ENCODE results near the gene FNDC3A. TPM values are rescaled to one million over a fixed set of nuclear protein-coding genes. Genes with fewer than 3 reads are reported as not detected.

Gene FNDC3A
- total RNA-seq, 2 donors from 2014 or later, result 48.2 to 86.3 TPM

- no peaks in the 10 kb centered on the region for H3K4me1 ChIP-seq (ENCODE audit: control insufficient read depth in 1 of 2, low read depth in 2 of 2)
- peaks cover 6% of the 10 kb centered on the region for H3K36me3 ChIP-seq
- TF ChIP-seq, protein P1, sequence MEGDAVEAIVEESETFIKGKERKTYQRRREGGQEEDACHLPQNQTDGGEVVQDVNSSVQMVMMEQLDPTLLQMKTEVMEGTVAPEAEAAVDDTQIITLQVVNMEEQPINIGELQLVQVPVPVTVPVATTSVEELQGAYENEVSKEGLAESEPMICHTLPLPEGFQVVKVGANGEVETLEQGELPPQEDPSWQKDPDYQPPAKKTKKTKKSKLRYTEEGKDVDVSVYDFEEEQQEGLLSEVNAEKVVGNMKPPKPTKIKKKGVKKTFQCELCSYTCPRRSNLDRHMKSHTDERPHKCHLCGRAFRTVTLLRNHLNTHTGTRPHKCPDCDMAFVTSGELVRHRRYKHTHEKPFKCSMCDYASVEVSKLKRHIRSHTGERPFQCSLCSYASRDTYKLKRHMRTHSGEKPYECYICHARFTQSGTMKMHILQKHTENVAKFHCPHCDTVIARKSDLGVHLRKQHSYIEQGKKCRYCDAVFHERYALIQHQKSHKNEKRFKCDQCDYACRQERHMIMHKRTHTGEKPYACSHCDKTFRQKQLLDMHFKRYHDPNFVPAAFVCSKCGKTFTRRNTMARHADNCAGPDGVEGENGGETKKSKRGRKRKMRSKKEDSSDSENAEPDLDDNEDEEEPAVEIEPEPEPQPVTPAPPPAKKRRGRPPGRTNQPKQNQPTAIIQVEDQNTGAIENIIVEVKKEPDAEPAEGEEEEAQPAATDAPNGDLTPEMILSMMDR (IDR thresholded peaks at IDR 0.05), result no peak
- H3K4me3 ChIP-seq, result no peak overlapping the region
- peaks cover 16% of the 10 kb centered on the region for H3K9me3 ChIP-seq
- no peak overlapping the region for H3K27ac ChIP-seq
- no peak for ATAC-seq (ENCODE audit: insufficient number of reproducible peaks, low FRiP score, low read depth)
- DNase-seq (ENCODE audit: low spot score), result no peak
- H3K27me3 ChIP-seq (replicated peaks; ENCODE audit: insufficient read depth), result no peaks in the 10 kb centered on the region
These were observed 189.0 kb downstream of the FNDC3A start for GRCh38 chr13:49164712-49165111.

GRCh38 chr13:49165798-49166752, 190.4 kb downstream of the FNDC3A start:
- Histone ChIP-seq H3K9me3 (peaks cover 16% of the 10 kb centered on the region), H3K4me1 (ENCODE audit: control insufficient read depth in 1 of 2, low read depth in 2 of 2) (no peaks in the 10 kb centered on the region), H3K4me3 (no peak overlapping the region), H3K27me3 (replicated peaks; ENCODE audit: insufficient read depth) (no peaks in the 10 kb centered on the region), H3K36me3 (peaks cover 6% of the 10 kb centered on the region), H3K27ac (no peak overlapping the region)
- ATAC-seq (ENCODE audit: insufficient number of reproducible peaks, low FRiP score, low read depth), result no peak
- TF ChIP-seq, protein P1 (IDR thresholded peaks at IDR 0.05), result no peak
- no peak for DNase-seq (ENCODE audit: low spot score)

DNA sequence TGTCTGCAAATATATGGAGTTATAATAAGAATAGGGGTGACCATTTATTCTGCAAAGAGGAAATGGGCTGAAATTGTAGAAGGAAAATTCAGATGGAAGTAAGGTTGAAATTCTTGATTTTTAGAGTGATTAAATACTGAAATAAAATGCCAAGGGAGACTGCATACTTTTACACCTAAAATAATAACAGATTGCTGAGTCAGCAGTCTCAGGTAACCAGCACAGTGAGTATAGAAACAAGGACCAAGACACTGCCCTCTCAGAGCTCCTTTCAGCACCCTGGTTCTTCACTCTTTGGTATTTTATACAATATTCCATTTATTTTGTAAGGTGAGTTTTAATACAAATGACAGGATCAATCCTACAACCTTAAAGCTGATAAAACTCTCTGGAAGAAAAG, 195.6 kb downstream of the FNDC3A start:
- peaks cover 2% of the 10 kb centered on the region for H3K36me3 ChIP-seq

GRCh38 chr13:49183672-49184325, 208.1 kb downstream of the FNDC3A start:
- no peak for DNase-seq (ENCODE audit: low spot score)
- TF ChIP-seq, protein P1 (IDR thresholded peaks at IDR 0.05), result no peak
- Histone ChIP-seq H3K36me3 (peaks cover 16% of the 10 kb centered on the region), H3K27ac (no peak overlapping the region), H3K4me1 (ENCODE audit: control insufficient read depth in 1 of 2, low read depth in 2 of 2) (no peaks in the 10 kb centered on the region), H3K9me3 (no peaks in the 10 kb centered on the region), H3K4me3 (no peak overlapping the region), H3K27me3 (replicated peaks; ENCODE audit: insufficient read depth) (no peaks in the 10 kb centered on the region)
- ATAC-seq (ENCODE audit: insufficient number of reproducible peaks, low FRiP score, low read depth), result no peak

More for the DNA sequence above, 195.6 kb downstream of the FNDC3A start:
- Histone ChIP-seq H3K4me1 (ENCODE audit: control insufficient read depth in 1 of 2, low read depth in 2 of 2) (no peaks in the 10 kb centered on the region), H3K4me3 (no peak overlapping the region), H3K27me3 (replicated peaks; ENCODE audit: insufficient read depth) (no peaks in the 10 kb centered on the region), H3K27ac (no peak overlapping the region), H3K9me3 (no peaks in the 10 kb centered on the region)
- ATAC-seq (ENCODE audit: insufficient number of reproducible peaks, low FRiP score, low read depth) (no peak), DNase-seq (ENCODE audit: low spot score) (no peak)
- TF ChIP-seq, protein P1 (IDR thresholded peaks at IDR 0.05), result no peak

GRCh38 chr13:49184621-49185020, 208.9 kb downstream of the FNDC3A start:
- ATAC-seq (ENCODE audit: insufficient number of reproducible peaks, low FRiP score, low read depth), result no peak
- H3K4me1 ChIP-seq (ENCODE audit: control insufficient read depth in 1 of 2, low read depth in 2 of 2), result no peaks in the 10 kb centered on the region
- no peak overlapping the region for H3K4me3 ChIP-seq
- no peaks in the 10 kb centered on the region for H3K27me3 ChIP-seq (replicated peaks; ENCODE audit: insufficient read depth)
- H3K36me3 ChIP-seq, result peaks cover 15% of the 10 kb centered on the region
- H3K27ac ChIP-seq, result no peak overlapping the region
- H3K9me3 ChIP-seq, result no peaks in the 10 kb centered on the region
- DNase-seq (ENCODE audit: low spot score), result no peak
- TF ChIP-seq, protein P1 (IDR thresholded peaks at IDR 0.05), result no peak
